ENCODE results near the gene ATP5F1D. TPM values are rescaled to one million over a fixed set of nuclear protein-coding genes. Genes with fewer than 3 reads are reported as not detected.
"Not testable (repeated sequence)": the region's sequence is repeated elsewhere in the genome, so short reads cannot be mapped to it uniquely, and the experiment has no call there.

ATP5F1D gene
- total and polyA plus RNA-seq, 2 experiments from 2014 or later: 139 to 396 TPM

DNA sequence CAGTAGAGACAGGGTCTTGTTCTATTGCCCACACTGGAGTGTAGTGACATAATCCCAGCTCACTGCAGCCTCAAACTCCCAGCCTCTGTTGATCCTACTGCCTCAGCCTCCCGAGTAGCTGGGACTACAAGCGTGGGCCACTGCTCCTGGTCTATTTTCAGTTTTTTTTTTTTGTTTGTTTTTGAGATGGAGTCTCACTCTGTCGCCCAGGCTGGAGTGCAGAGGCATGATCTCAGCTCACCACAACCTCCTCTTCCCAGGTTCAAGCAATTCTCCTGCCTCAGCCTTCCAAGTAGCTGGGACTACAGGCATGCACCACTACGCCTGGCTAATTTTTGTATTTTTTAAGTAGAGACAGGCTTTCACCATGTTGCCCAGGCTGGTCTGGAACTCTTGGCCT is 40.9 kb upstream of the ATP5F1D start:
- not testable (repeated sequence) for H3K27ac ChIP-seq (ENCODE audit: low read depth); H3K79me2 ChIP-seq (replicated peaks; ENCODE audit: insufficient read depth); H3K4me2 ChIP-seq; H2AFZ ChIP-seq; H3K9me3 Mint-ChIP-seq; H3K36me3 Mint-ChIP-seq (ENCODE audit: low read depth); H3K9me2 ChIP-seq (ENCODE audit: insufficient read depth); H3K27me3 Mint-ChIP-seq (ENCODE audit: insufficient read depth, low read depth, poor library complexity); DNase-seq (ENCODE audit: low spot score); H3K4me1 ChIP-seq (ENCODE audit: insufficient read depth); ATAC-seq; H3K4me1 Mint-ChIP-seq; H3K4me3 Mint-ChIP-seq; H4K20me1 ChIP-seq (replicated peaks; ENCODE audit: insufficient read depth); H3K4me3 ChIP-seq; H3K27me3 ChIP-seq (ENCODE audit: insufficient read depth); H3K27ac Mint-ChIP-seq; H3K36me3 ChIP-seq (ENCODE audit: insufficient read depth)
- H3F3A ChIP-seq (replicated peaks; ENCODE audit: low read depth): peaks cover 14% of the 10 kb centered on the region

DNA sequence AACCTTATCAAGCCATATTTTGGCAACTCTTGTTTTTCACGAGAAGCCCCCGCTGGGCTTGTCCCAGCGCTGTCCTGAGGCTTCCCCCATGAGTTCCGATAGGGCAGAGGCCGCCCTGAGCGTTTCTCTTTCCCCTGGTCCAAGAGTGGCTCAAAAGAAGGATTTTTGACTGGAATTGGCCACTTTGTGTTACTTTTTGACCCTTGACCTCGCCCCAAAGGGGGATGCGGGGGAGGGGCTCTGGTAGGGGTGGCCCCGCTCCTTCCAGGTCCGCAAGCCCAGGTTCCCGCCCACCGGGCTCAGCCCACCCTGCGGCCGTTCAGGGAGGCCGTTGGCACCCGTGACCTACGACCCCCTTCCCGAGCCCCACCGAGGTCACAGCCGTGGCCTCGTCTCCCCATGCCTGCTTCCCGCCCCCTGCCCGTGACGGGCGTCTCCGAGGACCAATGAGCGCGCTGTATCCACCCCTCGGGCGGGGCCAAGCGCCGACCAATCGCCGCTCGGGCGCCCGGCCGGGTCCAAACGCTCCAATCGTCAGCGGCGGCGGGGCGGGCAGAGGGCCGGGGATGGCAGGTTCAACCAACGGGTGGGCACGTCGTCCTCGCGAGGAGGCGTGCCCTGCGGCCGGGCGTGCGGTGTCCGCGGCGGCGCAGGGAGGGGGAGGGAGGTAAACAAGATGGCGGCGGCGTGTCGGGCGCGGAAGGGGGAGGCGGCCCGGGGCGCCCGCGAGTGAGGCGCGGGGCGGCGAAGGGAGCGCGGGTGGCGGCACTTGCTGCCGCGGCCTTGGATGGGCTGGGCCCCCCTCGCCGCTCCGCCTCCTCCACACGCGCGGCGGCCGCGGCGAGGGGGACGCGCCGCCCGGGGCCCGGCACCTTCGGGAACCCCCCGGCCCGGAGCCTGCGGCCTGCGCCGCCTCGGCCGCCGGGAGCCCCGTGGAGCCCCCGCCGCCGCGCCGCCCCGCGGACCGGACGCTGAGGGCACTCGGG is 36.1 kb upstream of the ATP5F1D start, which contains the start of gene STK11:
TSS of gene STK11 (plus strand) at position 665 of the 986 bp plus-strand sequence. CDS start 1,136 bp downstream, outside the sequence.
- Mint-ChIP-seq H3K4me3 (peak within 1 kb of the TSS; percentile 94), H3K4me1 (peaks cover 15% of the 10 kb centered on the region; the same call in 2 of the 3 replicates), H3K27ac (peak within 1 kb of the TSS; percentile 70), H3K27me3 (ENCODE audit: insufficient read depth, low read depth, poor library complexity) (peaks cover 6% of the 10 kb centered on the region), H3K9me3 (no peaks in the 10 kb centered on the region), H3K36me3 (ENCODE audit: low read depth) (peaks cover 21% of the 10 kb centered on the region)
- no peaks in the 10 kb centered on the region; the same call in 1 of the 2 replicates for H3K36me3 ChIP-seq (ENCODE audit: insufficient read depth)
- TF ChIP-seq CREB1 (CRISPR knock-in tag; IDR thresholded peaks at IDR 0.05; ENCODE audit: low read depth) (peak; percentile 75), STAT1 (IDR thresholded peaks at IDR 0.05; ENCODE audit: unreplicated experiment) (no peak), POLR2AphosphoS5 (IDR thresholded peaks at IDR 0.05; ENCODE audit: low read depth) (peak; percentile 53), ZNF331 (CRISPR knock-in tag; IDR thresholded peaks at IDR 0.05; ENCODE audit: low read depth) (no peak), ZNF114 (CRISPR knock-in tag; IDR thresholded peaks at IDR 0.05) (no peak)
- TF ChIP-seq, protein P1, sequence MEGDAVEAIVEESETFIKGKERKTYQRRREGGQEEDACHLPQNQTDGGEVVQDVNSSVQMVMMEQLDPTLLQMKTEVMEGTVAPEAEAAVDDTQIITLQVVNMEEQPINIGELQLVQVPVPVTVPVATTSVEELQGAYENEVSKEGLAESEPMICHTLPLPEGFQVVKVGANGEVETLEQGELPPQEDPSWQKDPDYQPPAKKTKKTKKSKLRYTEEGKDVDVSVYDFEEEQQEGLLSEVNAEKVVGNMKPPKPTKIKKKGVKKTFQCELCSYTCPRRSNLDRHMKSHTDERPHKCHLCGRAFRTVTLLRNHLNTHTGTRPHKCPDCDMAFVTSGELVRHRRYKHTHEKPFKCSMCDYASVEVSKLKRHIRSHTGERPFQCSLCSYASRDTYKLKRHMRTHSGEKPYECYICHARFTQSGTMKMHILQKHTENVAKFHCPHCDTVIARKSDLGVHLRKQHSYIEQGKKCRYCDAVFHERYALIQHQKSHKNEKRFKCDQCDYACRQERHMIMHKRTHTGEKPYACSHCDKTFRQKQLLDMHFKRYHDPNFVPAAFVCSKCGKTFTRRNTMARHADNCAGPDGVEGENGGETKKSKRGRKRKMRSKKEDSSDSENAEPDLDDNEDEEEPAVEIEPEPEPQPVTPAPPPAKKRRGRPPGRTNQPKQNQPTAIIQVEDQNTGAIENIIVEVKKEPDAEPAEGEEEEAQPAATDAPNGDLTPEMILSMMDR (conservative IDR thresholded peaks at IDR 0.05; ENCODE audit: low read depth in 2 of 2): no peak
- TF ChIP-seq, protein P2, sequence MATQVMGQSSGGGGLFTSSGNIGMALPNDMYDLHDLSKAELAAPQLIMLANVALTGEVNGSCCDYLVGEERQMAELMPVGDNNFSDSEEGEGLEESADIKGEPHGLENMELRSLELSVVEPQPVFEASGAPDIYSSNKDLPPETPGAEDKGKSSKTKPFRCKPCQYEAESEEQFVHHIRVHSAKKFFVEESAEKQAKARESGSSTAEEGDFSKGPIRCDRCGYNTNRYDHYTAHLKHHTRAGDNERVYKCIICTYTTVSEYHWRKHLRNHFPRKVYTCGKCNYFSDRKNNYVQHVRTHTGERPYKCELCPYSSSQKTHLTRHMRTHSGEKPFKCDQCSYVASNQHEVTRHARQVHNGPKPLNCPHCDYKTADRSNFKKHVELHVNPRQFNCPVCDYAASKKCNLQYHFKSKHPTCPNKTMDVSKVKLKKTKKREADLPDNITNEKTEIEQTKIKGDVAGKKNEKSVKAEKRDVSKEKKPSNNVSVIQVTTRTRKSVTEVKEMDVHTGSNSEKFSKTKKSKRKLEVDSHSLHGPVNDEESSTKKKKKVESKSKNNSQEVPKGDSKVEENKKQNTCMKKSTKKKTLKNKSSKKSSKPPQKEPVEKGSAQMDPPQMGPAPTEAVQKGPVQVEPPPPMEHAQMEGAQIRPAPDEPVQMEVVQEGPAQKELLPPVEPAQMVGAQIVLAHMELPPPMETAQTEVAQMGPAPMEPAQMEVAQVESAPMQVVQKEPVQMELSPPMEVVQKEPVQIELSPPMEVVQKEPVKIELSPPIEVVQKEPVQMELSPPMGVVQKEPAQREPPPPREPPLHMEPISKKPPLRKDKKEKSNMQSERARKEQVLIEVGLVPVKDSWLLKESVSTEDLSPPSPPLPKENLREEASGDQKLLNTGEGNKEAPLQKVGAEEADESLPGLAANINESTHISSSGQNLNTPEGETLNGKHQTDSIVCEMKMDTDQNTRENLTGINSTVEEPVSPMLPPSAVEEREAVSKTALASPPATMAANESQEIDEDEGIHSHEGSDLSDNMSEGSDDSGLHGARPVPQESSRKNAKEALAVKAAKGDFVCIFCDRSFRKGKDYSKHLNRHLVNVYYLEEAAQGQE (IDR thresholded peaks at IDR 0.05; ENCODE audit: unreplicated experiment): no peak
- TF ChIP-seq, protein P3, sequence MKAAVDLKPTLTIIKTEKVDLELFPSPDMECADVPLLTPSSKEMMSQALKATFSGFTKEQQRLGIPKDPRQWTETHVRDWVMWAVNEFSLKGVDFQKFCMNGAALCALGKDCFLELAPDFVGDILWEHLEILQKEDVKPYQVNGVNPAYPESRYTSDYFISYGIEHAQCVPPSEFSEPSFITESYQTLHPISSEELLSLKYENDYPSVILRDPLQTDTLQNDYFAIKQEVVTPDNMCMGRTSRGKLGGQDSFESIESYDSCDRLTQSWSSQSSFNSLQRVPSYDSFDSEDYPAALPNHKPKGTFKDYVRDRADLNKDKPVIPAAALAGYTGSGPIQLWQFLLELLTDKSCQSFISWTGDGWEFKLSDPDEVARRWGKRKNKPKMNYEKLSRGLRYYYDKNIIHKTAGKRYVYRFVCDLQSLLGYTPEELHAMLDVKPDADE (IDR thresholded peaks at IDR 0.05): no peak
- H3K9me2 ChIP-seq (ENCODE audit: insufficient read depth): no peaks in the 10 kb centered on the region
- H3K4me1 ChIP-seq (ENCODE audit: insufficient read depth): peaks cover 7% of the 10 kb centered on the region; the same call in 1 of the 2 replicates
- H2AFZ ChIP-seq: peak within 1 kb of the TSS; percentile 82
- H3K4me3 ChIP-seq: peak within 1 kb of the TSS; percentile 91
- ATAC-seq (peak; percentile 94), DNase-seq (ENCODE audit: low spot score) (peak; percentile 99)
- peaks cover 22% of the 10 kb centered on the region for H3F3A ChIP-seq (replicated peaks; ENCODE audit: low read depth)
- peak within 1 kb of the TSS; percentile 90 for H3K27ac ChIP-seq (ENCODE audit: low read depth)
- peak within 1 kb of the TSS; percentile 98 for H3K4me2 ChIP-seq
- peaks cover 43% of the 10 kb centered on the region for H3K79me2 ChIP-seq (replicated peaks; ENCODE audit: insufficient read depth)
- H4K20me1 ChIP-seq (replicated peaks; ENCODE audit: insufficient read depth): peaks cover 31% of the 10 kb centered on the region
- H3K27me3 ChIP-seq (ENCODE audit: insufficient read depth): no peaks in the 10 kb centered on the region

Measured in GM23338 (cell line).